ENCODE data around the gene GOLGA3.
"Not testable (repeated sequence)": the region's sequence is repeated elsewhere in the genome, so short reads cannot be mapped to it uniquely, and the experiment has no call there.

GRCh38 chr12:132758825-132759224 is 69.8 kb downstream of the GOLGA3 start:
- not testable (repeated sequence) for TF ChIP-seq NR2F6 (CRISPR knock-in tag; IDR thresholded peaks at IDR 0.05); HDGF (IDR thresholded peaks at IDR 0.05); ETV5 (CRISPR knock-in tag; IDR thresholded peaks at IDR 0.05; ENCODE audit: low read depth); KLF1 (tag; IDR thresholded peaks at IDR 0.05); SMAD1 (IDR thresholded peaks at IDR 0.05; ENCODE audit: low read depth, low read length, partially characterized antibody); SIRT6 (IDR thresholded peaks at IDR 0.05; ENCODE audit: low read depth, low read length)
